Activated naive CD4-positive, alpha-beta T cell treated with anti-CD3 and anti-CD28 coated beads, Interleukin-2, amount 50 U/mL, for 24 hours (primary cell): ENCODE measurements around the gene RUNDC1.

Source experiments
- H3K27ac Mint-ChIP-seq: one replicate; pipeline ENCODE4 v1.8.0; 2021; ENCODE audit warnings: mild to moderate bottlenecking, mixed read lengths
- H3K27me3 Mint-ChIP-seq: one replicate; pipeline ENCODE4 v1.8.0; 2021; ENCODE audit warnings: mixed read lengths
- H3K36me3 Mint-ChIP-seq: one replicate; pipeline ENCODE4 v1.8.0; 2021; ENCODE audit warnings: mixed read lengths
- H3K4me1 Mint-ChIP-seq: one replicate; pipeline ENCODE4 v1.8.0; 2021; ENCODE audit warnings: mixed read lengths
- H3K4me3 Mint-ChIP-seq: one replicate; pipeline ENCODE4 v1.8.0; 2021; ENCODE audit warnings: mild to moderate bottlenecking, mixed read lengths
- H3K9me3 Mint-ChIP-seq: one replicate; pipeline ENCODE4 v1.8.0; 2021; ENCODE audit warnings: mixed read lengths

The RUNDC1 gene

DNA sequence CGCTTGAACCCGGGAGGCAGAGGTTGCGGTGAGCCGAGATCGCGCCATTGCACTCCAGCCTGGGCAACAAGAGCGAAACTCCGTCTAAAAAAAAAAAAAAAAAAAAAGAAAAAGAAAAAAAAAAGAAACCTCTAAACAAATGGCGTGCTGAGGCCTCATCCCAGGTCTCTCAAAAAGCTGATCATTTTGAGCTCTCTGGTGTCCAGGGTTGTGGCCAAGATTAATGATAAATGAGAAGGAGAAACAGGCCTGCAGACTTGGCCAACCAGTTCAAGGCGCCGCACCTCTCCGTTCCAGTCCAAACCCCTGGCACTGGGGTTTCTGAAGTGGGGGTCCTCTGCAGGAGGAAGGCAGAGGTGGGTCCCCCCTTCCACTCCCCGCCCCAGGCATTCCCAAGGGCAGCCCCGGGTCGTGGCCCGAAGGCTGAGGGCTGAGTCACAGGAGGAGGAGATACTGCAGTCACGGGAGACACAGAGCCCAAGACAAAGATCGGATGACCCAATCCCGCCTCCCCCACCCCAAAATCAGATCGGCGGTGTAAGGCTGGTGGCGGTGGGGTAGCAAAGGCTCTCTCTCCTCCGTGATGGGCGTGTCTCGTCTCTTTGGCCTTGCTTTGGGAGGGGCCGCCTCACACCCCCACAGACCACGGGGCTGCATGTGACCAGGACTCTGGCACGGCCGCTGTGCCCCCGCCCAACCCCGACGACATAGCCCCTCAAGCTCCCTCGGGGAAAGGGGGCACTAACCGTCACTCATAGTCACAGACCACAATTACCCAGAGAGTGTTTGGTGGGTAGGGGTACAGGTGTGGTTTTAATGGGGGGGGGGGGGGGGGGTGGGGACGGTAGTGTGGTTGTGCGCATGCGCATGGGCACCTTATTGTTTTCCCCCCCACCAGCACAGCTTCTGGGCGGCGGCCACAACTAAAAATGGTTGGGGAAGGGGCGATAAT lies 40.7 kb downstream of the RUNDC1 start:
- H3K9me3 Mint-ChIP-seq, result no peaks in the 10 kb centered on the region
- H3K4me3 Mint-ChIP-seq, result peak overlapping the region; percentile 86
- H3K36me3 Mint-ChIP-seq, result no peaks in the 10 kb centered on the region
- H3K4me1 Mint-ChIP-seq, result peaks cover 36% of the 10 kb centered on the region
- no peak overlapping the region for H3K27ac Mint-ChIP-seq
- H3K27me3 Mint-ChIP-seq, result no peaks in the 10 kb centered on the region

DNA sequence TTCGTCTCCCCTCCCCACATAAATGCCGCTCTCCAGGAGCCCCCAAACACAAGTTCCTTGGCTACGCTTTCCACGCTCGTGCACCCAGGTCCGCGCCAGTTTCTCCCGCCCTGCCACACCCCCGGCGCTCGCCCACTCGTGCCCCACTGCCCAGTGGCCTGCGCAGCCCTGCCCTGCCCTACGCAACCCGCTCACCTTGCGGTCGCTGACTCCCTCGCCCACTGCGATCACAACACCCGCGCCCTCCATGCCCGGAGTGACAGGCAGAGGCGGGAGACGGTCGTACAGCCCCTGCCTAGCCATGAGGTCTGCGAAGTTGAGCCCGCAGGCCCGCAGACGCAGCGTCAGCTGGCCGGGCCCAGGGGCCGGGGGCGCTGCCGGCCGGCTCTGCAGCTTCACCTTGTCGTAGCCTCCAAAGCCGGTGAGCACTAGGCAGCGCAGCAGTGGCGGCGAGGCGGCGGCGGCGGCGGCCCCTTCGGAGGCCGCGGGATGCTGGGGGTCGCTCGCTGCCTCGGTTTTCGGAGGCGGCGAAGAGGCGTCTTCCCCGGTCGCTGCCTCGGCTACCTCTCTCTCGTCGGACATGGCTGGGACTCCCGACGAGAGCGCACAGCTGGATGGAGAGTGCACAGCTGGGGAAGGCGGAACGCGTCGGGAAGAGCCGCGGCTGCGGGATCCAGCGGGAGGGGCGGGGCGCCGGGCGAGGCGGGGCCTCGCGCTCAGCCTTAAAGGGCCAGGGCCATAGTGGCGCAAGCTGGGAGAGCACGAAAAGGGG lies 41.6 kb downstream of the RUNDC1 start, which contains the start of gene VAT1:
Gene VAT1, minus strand, starts transcription at position 645 of the 772 bp plus-strand sequence. Its CDS starts 63 bp downstream, at position 582.
- Mint-ChIP-seq H3K9me3 (no peaks in the 10 kb centered on the region), H3K36me3 (no peaks in the 10 kb centered on the region), H3K4me3 (peak within 1 kb of the TSS; percentile 86), H3K4me1 (peaks cover 36% of the 10 kb centered on the region), H3K27me3 (no peaks in the 10 kb centered on the region), H3K27ac (no peak within 1 kb of the TSS)

- Mint-ChIP-seq H3K9me3 (no peaks in the 10 kb centered on the region), H3K4me3 (peak within 1 kb of the TSS; percentile 95), H3K4me1 (peaks cover 25% of the 10 kb centered on the region), H3K36me3 (no peaks in the 10 kb centered on the region), H3K27me3 (no peaks in the 10 kb centered on the region), H3K27ac (peak within 1 kb of the TSS; percentile 88)
These were observed 44.3 kb downstream of the RUNDC1 start, which contains the start of gene RND2 for GRCh38 chr17:43024407-43025289. Gene RND2, plus strand, starts transcription at chr17:43025231. Its CDS starts 117 bp downstream, at chr17:43025348.

DNA sequence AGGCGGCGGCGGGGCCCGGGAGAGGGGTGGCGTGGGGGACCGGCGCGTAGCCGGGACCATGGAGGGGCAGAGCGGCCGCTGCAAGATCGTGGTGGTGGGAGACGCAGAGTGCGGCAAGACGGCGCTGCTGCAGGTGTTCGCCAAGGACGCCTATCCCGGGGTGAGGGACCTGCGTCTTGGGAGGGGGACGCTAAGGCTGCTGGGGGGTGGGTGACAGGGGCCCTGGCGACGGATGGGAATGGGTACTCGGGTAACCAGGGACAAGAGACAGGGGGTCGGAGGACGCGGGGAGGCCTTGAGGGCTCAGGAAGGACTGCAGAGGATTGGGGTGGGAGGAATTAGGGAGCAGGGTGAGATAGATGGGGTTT lies 44.9 kb downstream of the RUNDC1 start:
- no peaks in the 10 kb centered on the region for H3K9me3 Mint-ChIP-seq
- H3K4me3 Mint-ChIP-seq, result peak overlapping the region; percentile 82
- H3K36me3 Mint-ChIP-seq, result no peaks in the 10 kb centered on the region
- no peaks in the 10 kb centered on the region for H3K27me3 Mint-ChIP-seq
- H3K4me1 Mint-ChIP-seq, result peaks cover 18% of the 10 kb centered on the region
- no peak overlapping the region for H3K27ac Mint-ChIP-seq

- H3K27me3 Mint-ChIP-seq, result no peaks in the 10 kb centered on the region
- H3K4me1 Mint-ChIP-seq, result peaks cover 13% of the 10 kb centered on the region
- H3K36me3 Mint-ChIP-seq, result no peaks in the 10 kb centered on the region
- H3K27ac Mint-ChIP-seq, result no peak overlapping the region
- peak overlapping the region; percentile 82 for H3K4me3 Mint-ChIP-seq
- no peaks in the 10 kb centered on the region for H3K9me3 Mint-ChIP-seq
These were observed 45.6 kb downstream of the RUNDC1 start for GRCh38 chr17:43025766-43026537.

- H3K9me3 Mint-ChIP-seq, result no peaks in the 10 kb centered on the region
- H3K27me3 Mint-ChIP-seq, result no peaks in the 10 kb centered on the region
- H3K4me3 Mint-ChIP-seq, result no peak overlapping the region
- H3K4me1 Mint-ChIP-seq, result peaks cover 9% of the 10 kb centered on the region
- no peak overlapping the region for H3K27ac Mint-ChIP-seq
- no peaks in the 10 kb centered on the region for H3K36me3 Mint-ChIP-seq
These were observed 46.2 kb downstream of the RUNDC1 start for GRCh38 chr17:43026595-43026994.

GRCh38 chr17:43027091-43028032 lies 47.0 kb downstream of the RUNDC1 start:
- Mint-ChIP-seq H3K27ac (no peak overlapping the region), H3K4me3 (no peak overlapping the region), H3K4me1 (peaks cover 9% of the 10 kb centered on the region), H3K9me3 (no peaks in the 10 kb centered on the region), H3K27me3 (no peaks in the 10 kb centered on the region), H3K36me3 (no peaks in the 10 kb centered on the region)

DNA sequence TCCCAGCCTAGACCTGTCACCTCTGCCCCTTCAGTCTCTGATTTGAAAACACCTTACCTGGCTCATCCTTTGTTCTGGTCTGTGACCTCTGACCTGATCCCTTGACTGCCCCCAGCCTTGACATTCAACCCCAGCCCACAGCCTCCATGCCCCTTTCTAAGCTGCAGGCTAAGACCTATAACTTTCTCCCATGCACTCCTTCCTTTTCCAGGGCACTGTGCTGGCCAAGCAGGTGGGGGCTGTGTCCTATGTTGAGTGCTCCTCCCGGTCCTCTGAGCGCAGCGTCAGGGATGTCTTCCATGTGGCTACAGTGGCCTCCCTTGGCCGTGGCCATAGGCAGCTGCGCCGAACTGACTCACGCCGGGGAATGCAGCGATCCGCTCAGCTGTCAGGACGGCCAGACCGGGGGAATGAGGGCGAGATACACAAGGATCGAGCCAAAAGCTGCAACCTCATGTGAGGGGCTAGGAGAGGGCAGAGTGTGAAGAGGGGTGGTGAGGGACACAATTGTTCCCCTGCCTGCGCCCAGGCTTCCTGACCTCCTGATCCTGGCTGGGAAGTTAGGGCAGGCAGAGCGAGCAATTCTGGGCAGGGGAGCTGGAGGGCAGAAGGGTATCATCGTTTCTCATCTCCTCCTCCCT lies 48.0 kb downstream of the RUNDC1 start:
- no peak overlapping the region for H3K4me3 Mint-ChIP-seq
- H3K27ac Mint-ChIP-seq, result no peak overlapping the region
- no peaks in the 10 kb centered on the region for H3K36me3 Mint-ChIP-seq
- no peaks in the 10 kb centered on the region for H3K9me3 Mint-ChIP-seq
- H3K27me3 Mint-ChIP-seq, result no peaks in the 10 kb centered on the region
- H3K4me1 Mint-ChIP-seq, result peaks cover 9% of the 10 kb centered on the region

GRCh38 chr17:43030137-43030767 lies 49.9 kb downstream of the RUNDC1 start:
- H3K27ac Mint-ChIP-seq, result no peak overlapping the region
- H3K4me3 Mint-ChIP-seq, result no peak overlapping the region
- no peaks in the 10 kb centered on the region for H3K36me3 Mint-ChIP-seq
- no peaks in the 10 kb centered on the region for H3K9me3 Mint-ChIP-seq
- H3K27me3 Mint-ChIP-seq, result no peaks in the 10 kb centered on the region
- no peaks in the 10 kb centered on the region for H3K4me1 Mint-ChIP-seq

DNA sequence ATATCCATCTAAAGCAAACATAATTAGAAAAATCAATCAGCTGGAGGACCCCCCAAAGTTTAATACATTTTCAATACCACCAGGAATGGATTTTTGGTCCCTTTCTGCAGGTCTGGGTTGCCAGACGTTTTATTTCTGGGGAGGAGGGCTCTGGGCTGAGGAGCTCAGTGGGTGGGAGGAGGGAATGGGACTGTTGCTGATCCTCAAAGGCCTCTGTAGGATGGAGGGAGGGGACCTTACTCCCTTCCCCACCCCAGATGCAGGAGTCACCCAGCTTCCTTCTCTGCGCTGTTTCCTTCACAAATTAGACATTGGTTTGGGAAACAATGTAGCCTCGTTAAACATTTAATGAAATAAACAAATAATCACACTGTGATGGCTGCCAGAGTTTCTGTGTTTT lies 51.3 kb downstream of the RUNDC1 start:
- no peak overlapping the region for H3K4me3 Mint-ChIP-seq
- H3K27ac Mint-ChIP-seq, result no peak overlapping the region
- no peaks in the 10 kb centered on the region for H3K9me3 Mint-ChIP-seq
- no peaks in the 10 kb centered on the region for H3K36me3 Mint-ChIP-seq
- H3K27me3 Mint-ChIP-seq, result no peaks in the 10 kb centered on the region
- no peaks in the 10 kb centered on the region for H3K4me1 Mint-ChIP-seq

DNA sequence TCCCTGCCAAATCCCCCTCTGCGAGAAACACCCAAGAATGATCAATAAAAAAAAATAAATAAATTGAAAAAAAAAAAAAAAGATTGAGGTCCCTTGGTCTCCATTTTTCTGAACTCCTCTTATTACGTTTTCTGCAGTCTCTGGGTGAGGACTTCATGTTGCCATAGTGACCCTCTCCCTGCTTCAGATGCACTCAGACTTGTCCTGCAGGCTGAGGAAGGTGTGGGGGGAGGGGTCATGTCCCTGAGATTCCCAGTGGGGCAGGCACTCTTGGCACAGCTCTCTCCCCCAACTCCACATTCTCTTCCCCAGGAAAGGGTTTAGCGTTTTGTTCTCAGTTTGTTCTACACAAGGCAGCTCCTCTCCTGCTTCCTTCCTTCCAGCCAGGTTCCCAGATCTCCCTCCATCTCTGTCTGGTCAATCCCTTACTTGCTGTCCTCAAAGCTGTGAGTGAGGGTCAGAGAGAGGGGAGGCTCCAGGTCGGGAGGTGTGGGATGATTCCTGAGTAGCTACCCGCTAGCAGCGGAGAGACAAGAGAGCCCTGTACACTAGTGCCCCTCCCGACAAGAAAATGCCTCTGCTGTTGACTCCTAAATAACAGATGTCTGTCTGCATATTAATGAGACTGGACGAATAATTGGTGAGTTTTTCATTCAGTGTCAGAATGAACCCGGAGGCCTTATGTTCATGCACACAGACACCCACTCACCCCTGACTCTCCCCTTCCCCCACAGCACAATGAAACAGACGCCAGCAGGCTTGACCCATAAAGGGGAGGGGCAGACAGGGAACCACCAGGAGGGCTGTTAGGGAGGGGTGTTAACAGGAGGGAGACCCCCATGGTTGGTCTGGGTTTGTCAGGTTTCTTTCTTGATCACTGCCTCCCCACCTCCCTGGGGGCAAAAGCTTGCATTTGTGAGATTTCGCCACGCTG lies 53.9 kb downstream of the RUNDC1 start:
- Mint-ChIP-seq H3K27me3 (no peaks in the 10 kb centered on the region), H3K4me1 (no peaks in the 10 kb centered on the region), H3K36me3 (no peaks in the 10 kb centered on the region), H3K9me3 (no peaks in the 10 kb centered on the region), H3K4me3 (no peak overlapping the region), H3K27ac (no peak overlapping the region)

- H3K27ac Mint-ChIP-seq, result no peak overlapping the region
- H3K36me3 Mint-ChIP-seq, result no peaks in the 10 kb centered on the region
- H3K9me3 Mint-ChIP-seq, result no peaks in the 10 kb centered on the region
- H3K4me1 Mint-ChIP-seq, result no peaks in the 10 kb centered on the region
- H3K27me3 Mint-ChIP-seq, result no peaks in the 10 kb centered on the region
- no peak overlapping the region for H3K4me3 Mint-ChIP-seq
These were observed 54.5 kb downstream of the RUNDC1 start for GRCh38 chr17:43034894-43035293.
